Large intestine (tissue), 3 donors: Measurements from ENCODE around the gene GTF2IRD1. TPM values are rescaled to one million over a fixed set of nuclear protein-coding genes. Genes with fewer than 3 reads are reported as not detected.
"Not testable (repeated sequence)": the region's sequence is repeated elsewhere in the genome, so short reads cannot be mapped to it uniquely, and the experiment has no call there.

Experiments used
- DNase-seq, 2 donors: peaks; one replicate each; pipeline versions ENCODE4 v3.0.0 to v3.0.0-alpha.2; 2013
- H3K27ac ChIP-seq: one replicate; pipeline ENCODE4 v1.5.1; 2013; ENCODE audit warnings: low read length
- H3K27me3 ChIP-seq: 2 replicates; pipeline ENCODE4 v1.6.1; 2013; ENCODE audit warnings: low read length; ENCODE audit not compliant: control insufficient read depth, insufficient read depth
- H3K36me3 ChIP-seq: 2 replicates; pipeline ENCODE4 v1.6.1; 2013; ENCODE audit warnings: low read length; ENCODE audit not compliant: control insufficient read depth, insufficient read depth
- H3K4me1 ChIP-seq: one replicate; pipeline ENCODE4 v1.6.1; 2013; ENCODE audit warnings: low read length; ENCODE audit not compliant: control insufficient read depth, insufficient read depth
- H3K4me3 ChIP-seq: one replicate; pipeline ENCODE4 v1.5.1; 2013; ENCODE audit warnings: low read length
- H3K9me3 ChIP-seq: one replicate; pipeline ENCODE4 v1.6.1; 2013; ENCODE audit warnings: mild to moderate bottlenecking, low read depth, low read length, moderate library complexity; ENCODE audit not compliant: control insufficient read depth
- WGBS: methylation state at CpG from one replicate; pipeline ENCODE4 v1.1.5; 2013; ENCODE audit warnings: low lambda C conversion rate; ENCODE audit not compliant: insufficient coverage; 5-methylcytosine and 5-hydroxymethylcytosine counted together
- polyA plus RNA-seq: library from polyadenylated mRNA; unstranded; fragments of 120-200 nt; gene quantifications from one replicate; pipeline ENCODE4 v1.2.1, GENCODE V29; 2013

Gene GTF2IRD1
- polyA plus RNA-seq, 1 donor: 51.2 TPM

GRCh38 chr7:74525881-74526280 is 72.2 kb downstream of the GTF2IRD1 start:
- DNase-seq: peak; percentile 66 to 77
- Histone ChIP-seq H3K4me3 (no peak overlapping the region), H3K27ac (peak overlapping the region; percentile 47), H3K9me3 (peaks cover 3% of the 10 kb centered on the region), H3K27me3 (no peaks in the 10 kb centered on the region), H3K36me3 (peaks cover 75% of the 10 kb centered on the region), H3K4me1 (peaks cover 5% of the 10 kb centered on the region)
- WGBS: no CpG with 5 or more reads among the region's 7 CpGs

GRCh38 chr7:74526780-74527179 is 73.1 kb downstream of the GTF2IRD1 start:
- H3K27me3 ChIP-seq: no peaks in the 10 kb centered on the region
- peaks cover 73% of the 10 kb centered on the region for H3K36me3 ChIP-seq
- no peak overlapping the region for H3K4me3 ChIP-seq
- peaks cover 5% of the 10 kb centered on the region for H3K4me1 ChIP-seq
- H3K9me3 ChIP-seq: peaks cover 2% of the 10 kb centered on the region
- H3K27ac ChIP-seq: no peak overlapping the region
- no peak for DNase-seq
- whole genome bisulfite sequencing: 86% methylated on average over 4 of the region's 8 CpGs

GRCh38 chr7:74527842-74528241 is 74.1 kb downstream of the GTF2IRD1 start:
- H3K27ac ChIP-seq: peak overlapping the region; percentile 43

GRCh38 chr7:74528773-74529172 is 75.1 kb downstream of the GTF2IRD1 start:
- not testable (repeated sequence) for DNase-seq, H3K4me1 ChIP-seq, H3K27me3 ChIP-seq, H3K4me3 ChIP-seq, H3K9me3 ChIP-seq, H3K27ac ChIP-seq
- peaks cover 75% of the 10 kb centered on the region for H3K36me3 ChIP-seq
- WGBS: 100% methylated on average over 2 of the region's 7 CpGs

More at GRCh38 chr7:74527842-74528241, 74.1 kb downstream of the GTF2IRD1 start:
- WGBS: no CpG with 5 or more reads among the region's 7 CpGs
- peak; percentile 43 to 71 for DNase-seq
- H3K4me1 ChIP-seq: peaks cover 5% of the 10 kb centered on the region
- no peaks in the 10 kb centered on the region for H3K9me3 ChIP-seq
- no peak overlapping the region for H3K4me3 ChIP-seq
- H3K27me3 ChIP-seq: no peaks in the 10 kb centered on the region
- peaks cover 73% of the 10 kb centered on the region for H3K36me3 ChIP-seq

- WGBS: no CpG with 5 or more reads among the region's 13 CpGs
Measured at GRCh38 chr7:74535951-74536356, 82.2 kb downstream of the GTF2IRD1 start.

GRCh38 chr7:74541937-74542336 is 88.2 kb downstream of the GTF2IRD1 start:
- WGBS: no CpG with 5 or more reads among the region's 5 CpGs
- not testable (repeated sequence) for DNase-seq, H3K9me3 ChIP-seq, H3K27me3 ChIP-seq, H3K27ac ChIP-seq, H3K4me3 ChIP-seq
- Histone ChIP-seq H3K4me1 (peaks cover 12% of the 10 kb centered on the region), H3K36me3 (peaks cover 58% of the 10 kb centered on the region)

More at GRCh38 chr7:74535951-74536356, 82.2 kb downstream of the GTF2IRD1 start:
- Histone ChIP-seq H3K27ac (no peak overlapping the region), H3K4me3 (no peak overlapping the region), H3K27me3 (no peaks in the 10 kb centered on the region), H3K4me1 (no peaks in the 10 kb centered on the region), H3K9me3 (peaks cover 3% of the 10 kb centered on the region), H3K36me3 (peaks cover 68% of the 10 kb centered on the region)
- DNase-seq: no peak

- Histone ChIP-seq H3K4me1 (peaks cover 12% of the 10 kb centered on the region), H3K27me3 (no peaks in the 10 kb centered on the region), H3K27ac (no peak overlapping the region), H3K9me3 (peaks cover 3% of the 10 kb centered on the region), H3K36me3 (peaks cover 60% of the 10 kb centered on the region), H3K4me3 (no peak overlapping the region)
- no CpG with 5 or more reads among the region's 9 CpGs for WGBS
- DNase-seq: no peak
Measured at GRCh38 chr7:74542558-74543117, 88.9 kb downstream of the GTF2IRD1 start.

- WGBS: no CpG with 5 or more reads among the region's 12 CpGs
- peak; percentile 39 to 80 for DNase-seq
- Histone ChIP-seq H3K9me3 (peaks cover 3% of the 10 kb centered on the region), H3K36me3 (peaks cover 57% of the 10 kb centered on the region), H3K27ac (peak overlapping the region; percentile 66), H3K27me3 (no peaks in the 10 kb centered on the region), H3K4me3 (no peak overlapping the region), H3K4me1 (peaks cover 12% of the 10 kb centered on the region)
Measured at GRCh38 chr7:74544706-74545469, 91.2 kb downstream of the GTF2IRD1 start.

GRCh38 chr7:74545921-74546320 is 92.2 kb downstream of the GTF2IRD1 start:
- Histone ChIP-seq H3K4me1 (peaks cover 12% of the 10 kb centered on the region), H3K9me3 (peaks cover 3% of the 10 kb centered on the region), H3K4me3 (no peak overlapping the region), H3K36me3 (peaks cover 61% of the 10 kb centered on the region), H3K27me3 (no peaks in the 10 kb centered on the region), H3K27ac (peak overlapping the region; percentile 66)
- peak; percentile 53 to 69 for DNase-seq
- WGBS: no CpG with 5 or more reads among the region's 8 CpGs

GRCh38 chr7:74553596-74554012 is 99.9 kb downstream of the GTF2IRD1 start:
- H3K27ac ChIP-seq, H3K27me3 ChIP-seq, H3K4me1 ChIP-seq, H3K9me3 ChIP-seq, DNase-seq, H3K4me3 ChIP-seq: not testable (repeated sequence)
- whole genome bisulfite sequencing: no CpG with 5 or more reads among the region's 10 CpGs
- H3K36me3 ChIP-seq: peaks cover 48% of the 10 kb centered on the region
